ENCODE data around the gene DUOXA1. TPM values are rescaled to one million over a fixed set of nuclear protein-coding genes. Genes with fewer than 3 reads are reported as not detected.
A peak's percentile ranks its signal among the peaks of the same experiment; 100 is the strongest.

DUOXA1 gene
- total and polyA plus RNA-seq, 2 of the 4 experiments (the other 2 are of a cell fraction) = 0.02 TPM; not detected in 1

GRCh38 chr15:45148076-45149059 lies 18.7 kb upstream of the DUOXA1 start:
- H2AFZ ChIP-seq (replicated peaks; ENCODE audit: low read length, poor library complexity) = no peak overlapping the region
- ChIA-PET CTCF (no interaction called here), POLR2A (ENCODE audit: unreplicated experiment) (no interaction called here)
- H3K4ac ChIP-seq (ENCODE audit: low read depth, low read length) = no peak overlapping the region
- no peak overlapping the region for H4K91ac ChIP-seq (ENCODE audit: insufficient read depth, low read depth, low read length)
- intact Hi-C loops (cut with micrococcal nuclease) (no loop called here), dilution Hi-C loops (cut with HindIII; ENCODE audit: low sequenced_read_pairs, unreplicated experiment) (no loop called here), in situ Hi-C loops (cut with MboI; ENCODE audit: low sequenced_read_pairs) (no loop called here)
- no peaks in the 10 kb centered on the region for H4K20me1 ChIP-seq (ENCODE audit: insufficient read depth, low read length)
- TF ChIP-seq MXI1 (IDR thresholded peaks at IDR 0.05; ENCODE audit: borderline replicate concordance, low read depth, low read length) (no peak), NFE2L2 (IDR thresholded peaks at IDR 0.05; ENCODE audit: low read depth, low read length) (no peak), RAD21 (IDR thresholded peaks at IDR 0.05; ENCODE audit: low read length) (no peak), ELK1 (IDR thresholded peaks at IDR 0.05; ENCODE audit: borderline replicate concordance, low read depth, low read length) (no peak), BHLHE40 (IDR thresholded peaks at IDR 0.05; ENCODE audit: low read depth, low read length) (no peak), USF2 (IDR thresholded peaks at IDR 0.05; ENCODE audit: low read depth, low read length) (no peak), FOS (IDR thresholded peaks at IDR 0.05; ENCODE audit: low read depth, low read length) (no peak), CEBPB (IDR thresholded peaks at IDR 0.05; ENCODE audit: low read depth, low read length) (no peak), MAFK (IDR thresholded peaks at IDR 0.05; ENCODE audit: low read depth, low read length) (no peak), CTCF (conservative IDR thresholded peaks at IDR 0.05; ENCODE audit: low read depth, low read length) (no peak), RCOR1 (IDR thresholded peaks at IDR 0.05; ENCODE audit: insufficient replicate concordance, low read length) (no peak)
- no peak overlapping the region for H3K56ac ChIP-seq (ENCODE audit: extremely low read depth, insufficient read depth, low read length)
- H4K5ac ChIP-seq (ENCODE audit: low read depth, low read length) = no peak overlapping the region
- no peaks in the 10 kb centered on the region for H3K79me1 ChIP-seq (ENCODE audit: low read depth in 1 of 2, low read length in 2 of 2)
- no peak overlapping the region for H3K4me3 ChIP-seq (ENCODE audit: insufficient read depth, low read depth, low read length)
- H2BK15ac ChIP-seq (ENCODE audit: low read depth, low read length) = no peak overlapping the region
- no peak overlapping the region for H3K18ac ChIP-seq (ENCODE audit: low read depth, low read length)
- H2BK5ac ChIP-seq (ENCODE audit: low read depth, low read length, poor library complexity, severe bottlenecking) = no peak overlapping the region
- no peak overlapping the region for H2BK120ac ChIP-seq (ENCODE audit: low read depth, low read length)
- H3K9ac ChIP-seq (ENCODE audit: low read depth, low read length) = no peak overlapping the region
- no peaks in the 10 kb centered on the region for H3K9me1 ChIP-seq (ENCODE audit: insufficient read depth, low read length)
- no TSS peak for BruUV-seq (replicated peaks)
- peaks cover 9% of the 10 kb centered on the region; the same call in 1 of the 2 replicates for H3K27me3 ChIP-seq (ENCODE audit: control insufficient read depth, insufficient read depth, low read length)
- no peaks in the 10 kb centered on the region for H3K9me3 ChIP-seq (ENCODE audit: control insufficient read depth, insufficient read depth, low read length)
- peak overlapping the region; percentile 65 for H2AK9ac ChIP-seq (replicated peaks; ENCODE audit: low read depth, low read length, poor library complexity)
- H2AK5ac ChIP-seq (ENCODE audit: low read depth, low read length) = no peak overlapping the region; the same call in 1 of the 2 replicates
- no peak overlapping the region for H3K4me2 ChIP-seq (ENCODE audit: low read depth, low read length)
- H2BK20ac ChIP-seq (ENCODE audit: low read depth, low read length) = no peak overlapping the region
- H3K4me1 ChIP-seq (ENCODE audit: control insufficient read depth, insufficient read depth, low read length) = no peaks in the 10 kb centered on the region; the same call in 1 of the 2 replicates
- no peak overlapping the region for H4K8ac ChIP-seq (ENCODE audit: low read depth in 2 of 2, low read length in 2 of 2)
- WGBS, 2 experiments (ENCODE audit: extremely low coverage in 2 of 2, insufficient read length in 1 of 2) = no CpG with 5 or more reads among the region's 12 CpGs
- H3K14ac ChIP-seq (replicated peaks; ENCODE audit: low read depth, low read length) = no peak overlapping the region
- H3K27ac ChIP-seq (ENCODE audit: insufficient read depth, low read length) = no peak overlapping the region
- DNase-seq = no peak
- H3K36me3 ChIP-seq (ENCODE audit: control insufficient read depth, insufficient read depth, low read length) = no peaks in the 10 kb centered on the region
- no peak for ATAC-seq (ENCODE audit: low read depth)
- no peak overlapping the region for H3K23ac ChIP-seq (ENCODE audit: low read depth, low read length)

All from IMR-90 (cell line).